ENCODE measurements around the gene GINS2.

GINS2 gene

DNA sequence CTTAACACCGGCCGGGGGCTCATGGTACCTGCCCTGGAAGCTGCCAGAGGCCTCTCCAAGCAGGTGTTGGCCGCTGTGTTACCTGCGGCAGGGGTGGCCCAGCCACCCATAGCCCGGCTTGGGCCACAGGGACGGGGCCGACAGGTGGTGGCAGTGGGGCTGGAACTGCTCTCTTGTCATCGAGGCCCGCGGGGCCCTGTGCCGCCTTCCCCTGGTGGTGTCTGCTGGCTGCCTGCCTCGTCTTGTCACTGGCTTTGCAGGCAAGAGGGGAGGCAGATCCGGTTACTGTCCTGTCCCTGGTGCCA lies 48.5 kb downstream of the GINS2 start:
- no peak for DNase-seq (ENCODE audit: low read depth)

DNA sequence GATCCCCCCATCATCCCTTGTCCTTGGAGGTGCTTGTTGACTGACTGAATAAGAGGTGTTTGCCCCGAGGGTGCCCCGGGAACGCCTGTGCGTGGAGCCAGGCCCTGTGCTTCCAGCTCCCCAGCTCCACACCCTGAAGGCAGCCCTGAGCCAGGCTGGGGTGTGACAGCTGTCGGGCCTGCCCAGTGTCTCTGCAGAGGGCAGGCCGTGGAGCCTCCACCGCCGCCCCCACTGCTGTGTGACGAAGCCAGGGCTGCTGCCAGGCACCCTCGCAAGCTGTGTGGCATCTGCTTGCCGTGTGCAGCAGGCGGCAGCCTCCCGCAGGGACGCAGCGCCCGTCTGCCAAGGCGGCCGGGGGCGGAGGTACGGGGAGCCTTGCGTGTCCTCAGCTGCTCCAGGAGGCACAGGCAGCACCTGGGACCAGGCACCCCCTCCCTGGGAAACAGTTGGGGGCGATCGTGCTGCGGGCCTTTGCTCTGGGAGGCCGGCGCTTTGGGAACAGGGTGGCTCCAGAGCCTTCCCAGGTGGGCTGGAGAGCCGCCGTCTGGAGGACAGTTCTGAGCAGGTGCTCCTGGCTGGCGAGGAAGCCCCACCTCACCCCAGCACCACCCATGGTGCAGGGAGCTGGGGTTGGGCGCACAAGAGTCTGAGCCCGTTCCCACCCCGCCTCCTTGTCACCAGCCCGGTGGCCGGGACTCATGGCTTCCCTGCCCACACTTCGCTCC lies 49.1 kb downstream of the GINS2 start:
- no peak for DNase-seq (ENCODE audit: low read depth)

DNA sequence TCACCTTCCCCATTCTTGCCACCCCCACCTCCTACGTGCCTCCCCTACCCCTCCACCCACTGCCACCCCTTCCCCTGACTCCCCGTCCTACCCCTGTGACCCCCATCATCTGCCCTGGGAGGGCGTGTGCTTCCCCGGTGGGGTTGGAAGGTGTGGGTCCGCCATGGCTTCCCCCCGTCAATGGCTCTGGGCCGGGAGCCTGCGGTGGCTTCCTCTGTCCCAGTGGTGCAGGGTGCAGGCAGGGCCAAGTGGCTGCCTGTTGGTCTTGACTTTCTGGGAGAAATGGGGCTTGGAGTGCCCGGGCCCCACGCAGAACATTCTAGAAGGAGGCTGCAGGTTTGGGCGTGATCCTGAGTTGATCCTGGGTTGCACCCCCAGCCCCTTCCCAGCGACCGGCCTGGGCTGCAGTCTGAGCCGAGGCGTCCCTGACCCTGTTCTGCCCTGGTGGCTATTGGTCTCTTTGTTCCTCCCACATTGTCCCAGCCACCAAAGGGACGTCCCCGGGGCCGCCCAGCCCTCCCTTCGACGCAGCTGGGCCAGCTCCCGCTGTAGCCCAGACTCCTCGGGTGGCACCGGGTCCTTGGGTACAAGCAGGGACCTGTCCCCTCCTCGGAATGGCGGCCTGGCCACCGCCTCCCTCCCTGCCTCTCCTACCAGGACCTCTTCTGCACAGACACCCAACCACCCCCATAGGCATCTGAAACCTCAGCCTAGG lies 49.9 kb downstream of the GINS2 start:
- no peak for DNase-seq (ENCODE audit: low read depth)

DNA sequence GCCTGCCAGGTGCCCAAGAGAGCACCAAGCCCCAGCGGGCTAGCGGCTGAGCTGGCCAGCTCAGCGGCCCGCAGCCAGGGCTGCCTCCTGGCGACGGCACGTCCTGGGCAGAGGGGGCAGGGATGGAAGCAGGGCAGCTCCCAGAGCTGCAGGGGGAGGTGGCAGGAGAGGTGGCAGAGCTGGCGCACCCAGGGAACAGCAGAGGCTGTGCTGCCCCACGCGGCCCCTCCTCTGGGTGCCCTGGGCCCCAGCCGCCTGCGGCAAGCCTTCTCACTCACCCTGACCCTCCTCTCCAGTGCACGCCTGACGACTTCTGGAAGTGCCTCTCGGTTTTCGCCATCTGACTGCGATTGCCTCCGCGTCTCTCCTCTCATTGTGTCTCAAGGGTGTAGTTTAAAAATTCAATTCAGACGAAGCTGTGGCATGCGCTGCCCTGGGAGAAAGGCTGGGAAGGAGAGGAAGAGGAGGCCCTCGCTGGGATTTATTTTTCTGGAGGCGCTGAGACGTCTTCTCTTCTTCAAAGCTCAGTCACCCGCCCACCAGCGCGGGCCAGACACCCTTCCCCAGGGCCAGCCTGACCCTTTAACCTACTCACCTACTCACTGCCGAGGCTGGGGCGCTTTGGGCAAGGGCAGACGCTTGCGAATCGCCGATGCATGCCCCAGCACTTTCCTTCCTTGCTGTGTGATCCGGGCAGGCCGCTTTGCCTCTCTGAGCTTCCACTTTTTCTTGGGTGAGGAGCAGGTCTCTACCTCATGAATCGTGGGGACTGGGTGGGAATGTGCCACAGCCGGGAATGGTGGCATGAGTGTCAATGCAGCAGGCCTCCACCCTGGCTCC lies 50.7 kb downstream of the GINS2 start:
- no peak for DNase-seq (ENCODE audit: low read depth)

DNA sequence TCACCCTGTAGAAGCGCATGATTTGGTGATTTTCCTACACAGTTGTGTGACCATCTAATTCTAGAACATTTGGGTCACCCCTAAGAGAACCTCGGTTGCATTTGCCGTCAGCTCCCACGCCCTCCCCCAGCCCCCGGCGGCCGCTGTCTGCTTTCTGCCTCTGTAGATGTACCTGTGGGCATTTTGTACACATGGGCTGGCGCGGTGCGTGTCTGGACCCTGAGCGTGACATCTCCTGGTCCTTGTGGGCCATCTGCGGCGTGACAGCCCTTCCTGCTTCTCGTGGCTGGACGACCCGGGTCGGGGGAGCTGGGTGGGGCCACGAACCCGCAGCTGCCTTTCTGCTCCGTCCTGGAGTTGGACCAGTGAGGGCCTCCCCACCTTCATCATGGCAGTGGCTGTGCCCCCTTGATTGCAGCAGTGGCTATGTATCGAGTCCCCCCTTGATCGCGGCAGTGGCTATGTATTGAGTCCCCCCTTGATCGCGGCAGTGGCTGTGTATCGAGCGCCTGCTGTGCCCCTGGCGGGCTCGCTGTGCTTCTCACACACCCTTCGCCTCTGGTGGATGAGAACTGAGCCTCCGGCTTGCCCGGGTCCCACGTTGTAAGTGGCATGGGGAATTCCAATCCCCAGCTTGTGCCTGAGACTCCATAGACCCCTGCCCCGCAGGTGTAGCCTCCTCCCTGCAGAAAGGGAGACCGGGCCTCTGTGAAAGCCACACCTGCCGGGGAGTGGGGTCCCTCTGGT lies 51.5 kb downstream of the GINS2 start:
- DNase-seq (ENCODE audit: low read depth): no peak

DNA sequence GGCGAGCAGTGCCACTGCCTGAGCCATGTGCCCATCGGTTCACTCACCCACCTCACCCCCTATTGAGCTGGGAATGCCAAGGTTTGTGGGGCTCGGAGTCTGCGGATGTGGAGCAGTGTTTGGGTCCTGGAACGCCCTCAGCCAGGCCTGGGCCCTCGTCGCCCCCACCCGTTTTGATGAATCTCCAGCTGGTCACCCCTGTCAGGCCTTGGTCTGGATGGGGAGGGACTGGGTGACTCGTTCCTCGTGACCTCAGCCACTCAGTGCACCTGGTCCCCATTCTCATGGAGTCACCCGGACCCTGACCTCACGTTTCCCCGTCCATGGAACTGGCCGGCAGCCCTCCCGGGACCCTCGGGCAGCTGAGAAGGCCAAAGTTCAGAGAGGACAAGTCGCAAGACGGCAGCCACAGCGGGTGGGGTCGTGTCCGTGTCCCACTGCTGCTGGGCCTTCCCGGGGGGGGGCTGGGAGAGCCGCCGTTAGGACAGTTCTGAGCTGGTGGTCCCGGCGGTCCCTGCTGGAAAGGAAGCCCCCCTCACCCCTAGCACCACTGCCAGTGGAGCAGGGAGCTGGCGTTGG lies 52.4 kb downstream of the GINS2 start:
- DNase-seq (ENCODE audit: low read depth): no peak

DNA sequence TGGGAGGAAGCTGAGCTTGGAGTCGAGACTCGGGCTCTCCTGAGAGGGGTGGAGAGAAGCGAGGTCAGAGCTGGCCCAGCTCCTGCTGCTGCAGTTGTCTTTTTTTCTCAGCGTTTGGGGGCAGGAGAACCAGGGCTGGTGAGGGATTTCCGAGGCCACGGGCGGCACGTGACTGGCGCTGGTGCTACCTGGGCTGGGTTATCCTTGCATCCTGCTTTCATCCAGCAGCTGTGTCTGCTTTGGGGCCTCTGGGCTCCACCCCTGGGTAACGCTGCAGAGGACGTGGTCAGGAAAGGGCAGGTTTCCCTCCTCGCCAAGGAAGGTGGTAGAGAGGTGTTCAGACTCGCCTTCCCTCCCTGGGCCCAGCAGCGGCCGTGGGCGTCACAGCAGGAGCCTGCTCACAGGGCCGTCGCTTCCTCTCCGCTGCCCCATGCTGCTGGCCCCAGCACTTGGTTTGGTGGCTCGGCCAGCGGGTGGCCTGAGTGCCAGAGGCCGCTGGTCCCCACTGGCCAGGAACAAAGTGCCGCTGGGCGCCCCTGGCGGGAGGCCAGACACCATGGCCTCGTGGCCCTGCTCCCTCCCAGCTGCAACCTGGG lies 53.1 kb downstream of the GINS2 start:
- no peak for DNase-seq (ENCODE audit: low read depth)

DNA sequence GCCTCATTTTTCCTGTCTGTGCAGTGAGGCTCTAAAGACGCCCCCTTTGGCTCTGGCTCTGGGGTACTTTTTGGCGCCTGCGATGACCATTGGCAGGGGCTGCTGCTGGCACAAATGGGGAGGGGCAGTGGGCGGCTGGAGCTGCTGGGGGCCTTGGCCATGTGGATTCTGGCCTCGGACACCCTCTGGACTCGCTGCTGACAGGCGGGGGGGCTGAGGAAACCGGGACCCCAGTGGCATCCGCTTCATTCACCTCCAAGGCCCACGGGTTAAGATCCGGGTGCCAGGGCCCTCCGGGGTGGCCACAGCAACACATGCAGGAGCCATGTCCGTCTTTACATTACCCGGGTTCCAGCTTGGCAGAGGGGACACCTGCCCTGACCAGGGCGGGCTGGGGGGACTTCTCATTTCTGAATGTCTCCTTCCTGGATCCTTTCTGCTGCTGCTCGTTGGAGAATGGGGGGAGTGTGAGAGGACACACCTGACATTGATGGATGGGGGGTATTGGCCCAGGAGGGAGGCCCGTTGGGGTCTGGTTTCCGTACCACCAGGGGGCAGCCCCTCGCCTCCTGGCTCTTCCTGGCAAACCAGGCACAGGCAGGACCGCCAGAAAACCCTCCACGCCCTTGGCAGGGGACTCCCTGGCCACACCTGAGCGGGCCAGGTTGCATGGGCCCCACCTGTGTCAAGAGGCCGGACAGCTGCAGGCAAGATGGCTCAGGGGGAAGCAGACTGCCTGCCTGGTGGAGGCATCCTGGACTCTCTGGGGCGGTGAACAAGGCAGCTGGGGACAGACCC lies 53.8 kb downstream of the GINS2 start:
- DNase-seq (ENCODE audit: low read depth): no peak

DNA sequence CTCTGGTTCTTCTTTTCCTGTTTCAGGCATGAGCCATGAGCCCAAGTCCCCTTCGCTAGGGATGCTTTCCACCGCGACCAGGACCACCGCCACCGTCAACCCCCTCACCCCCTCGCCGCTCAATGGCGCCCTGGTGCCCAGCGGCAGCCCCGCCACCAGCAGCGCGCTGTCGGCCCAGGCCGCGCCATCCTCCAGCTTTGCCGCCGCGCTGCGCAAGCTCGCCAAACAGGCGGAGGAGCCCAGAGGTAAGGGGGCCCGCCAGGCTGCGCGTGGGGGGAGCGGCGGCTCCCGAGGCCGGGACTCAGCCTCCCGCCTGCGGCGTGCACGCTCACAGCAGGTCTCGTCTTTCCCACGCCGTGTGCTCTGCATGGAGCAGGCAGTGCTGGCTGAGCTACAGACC lies 54.9 kb downstream of the GINS2 start:
- no peak for DNase-seq (ENCODE audit: low read depth)

DNA sequence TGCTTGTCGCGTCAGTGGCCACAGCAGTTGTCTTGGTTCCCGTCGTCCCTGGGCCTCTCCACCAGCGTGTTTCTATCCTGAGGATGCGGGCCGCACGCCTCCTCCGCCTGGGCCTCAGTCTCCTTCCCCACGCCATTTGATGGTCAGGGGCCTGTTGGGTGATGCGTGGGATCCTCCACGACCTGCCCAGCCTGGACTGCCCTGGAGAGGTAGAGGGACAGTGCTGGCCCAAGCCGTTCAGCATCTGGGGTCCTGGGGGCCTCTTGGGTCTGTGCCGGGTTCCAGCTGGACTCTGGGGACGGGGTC lies 55.4 kb downstream of the GINS2 start:
- no peak for DNase-seq (ENCODE audit: low read depth)

DNA sequence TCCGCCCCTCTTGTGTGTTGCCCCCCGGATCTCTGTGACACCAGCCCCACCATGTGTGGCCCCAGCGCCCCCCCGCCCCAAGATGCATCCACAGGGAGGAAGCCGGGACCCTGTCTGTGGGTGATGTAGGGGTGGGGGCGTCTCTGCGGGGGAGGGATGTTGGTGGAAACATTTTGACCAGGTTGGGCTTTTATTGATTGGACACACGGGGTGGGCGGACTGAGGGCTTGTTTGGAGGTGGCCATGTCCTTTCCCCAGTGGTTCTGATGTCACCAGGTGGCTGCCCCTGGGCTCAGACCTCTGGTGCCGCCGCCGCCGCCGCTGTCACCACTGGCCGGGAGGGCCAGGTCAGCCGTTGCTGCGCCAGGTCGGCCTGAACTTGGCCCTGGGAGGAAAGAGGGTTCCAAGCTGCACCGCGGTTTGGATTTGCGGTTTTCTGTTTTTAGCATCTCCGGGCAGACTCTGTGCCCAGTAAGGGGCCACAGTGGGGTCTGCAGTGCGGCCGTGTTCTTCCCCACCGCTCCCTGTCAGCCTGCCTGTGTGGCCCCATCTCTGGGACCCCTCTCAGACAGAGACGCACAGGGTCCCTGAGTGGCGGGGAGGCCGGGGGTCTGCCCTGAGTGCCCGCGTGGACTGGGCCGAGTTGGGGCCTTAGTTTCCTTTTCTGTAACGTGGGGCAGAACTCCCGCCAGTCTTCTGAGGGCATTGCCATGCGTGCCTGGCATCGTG lies 55.9 kb downstream of the GINS2 start:
- DNase-seq (ENCODE audit: low read depth): no peak

DNA sequence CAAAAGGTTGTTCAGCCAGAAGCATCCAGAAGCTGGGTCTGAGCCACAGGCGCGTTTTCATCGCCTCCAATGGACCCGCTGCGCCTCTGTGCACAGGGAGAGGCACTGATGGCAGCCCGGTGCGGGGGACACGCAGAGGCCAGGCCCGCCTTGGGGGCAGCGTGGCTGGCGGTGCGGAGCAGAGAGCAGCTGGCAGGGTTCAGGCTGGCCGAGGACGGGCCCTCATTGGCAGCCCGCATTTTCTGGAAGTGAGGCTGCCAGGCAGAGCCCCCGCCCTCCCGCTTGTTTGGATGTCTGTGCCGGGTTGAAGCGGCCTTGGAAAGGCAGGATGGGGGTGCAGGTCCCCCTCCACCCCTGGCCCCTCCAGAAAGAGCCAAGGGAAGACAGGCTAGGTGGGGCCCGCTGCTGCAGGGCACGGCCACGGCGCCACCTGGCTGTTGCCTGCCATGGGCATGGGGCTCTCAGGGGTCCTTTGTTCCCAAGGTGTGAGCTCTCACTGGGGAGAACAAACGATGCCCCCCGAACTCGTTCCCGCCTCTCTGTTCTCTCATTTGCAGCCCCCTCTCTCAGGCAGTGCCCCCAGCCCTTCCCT lies 56.9 kb downstream of the GINS2 start:
- no peak for DNase-seq (ENCODE audit: low read depth)

DNA sequence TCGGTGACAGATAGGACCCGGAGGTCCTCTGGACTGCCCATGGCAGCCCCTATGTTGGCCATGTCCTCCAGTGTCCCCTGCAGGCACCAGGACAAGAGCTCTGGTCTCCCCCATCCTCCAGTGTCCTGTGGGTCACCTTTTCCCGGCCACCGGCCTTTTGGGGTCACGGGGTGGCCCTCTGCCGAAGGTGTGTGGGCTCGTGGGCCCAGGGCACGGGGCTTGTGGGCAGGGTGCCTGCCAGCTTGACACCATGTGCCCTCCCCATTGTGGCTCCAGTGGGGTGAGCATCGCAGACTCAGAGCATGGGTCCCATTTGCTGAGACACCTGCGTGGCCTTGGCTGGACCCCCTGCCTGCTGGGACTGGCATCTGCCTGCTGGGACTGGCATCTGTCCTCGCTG lies 57.5 kb downstream of the GINS2 start:
- no peak for DNase-seq (ENCODE audit: low read depth)

DNA sequence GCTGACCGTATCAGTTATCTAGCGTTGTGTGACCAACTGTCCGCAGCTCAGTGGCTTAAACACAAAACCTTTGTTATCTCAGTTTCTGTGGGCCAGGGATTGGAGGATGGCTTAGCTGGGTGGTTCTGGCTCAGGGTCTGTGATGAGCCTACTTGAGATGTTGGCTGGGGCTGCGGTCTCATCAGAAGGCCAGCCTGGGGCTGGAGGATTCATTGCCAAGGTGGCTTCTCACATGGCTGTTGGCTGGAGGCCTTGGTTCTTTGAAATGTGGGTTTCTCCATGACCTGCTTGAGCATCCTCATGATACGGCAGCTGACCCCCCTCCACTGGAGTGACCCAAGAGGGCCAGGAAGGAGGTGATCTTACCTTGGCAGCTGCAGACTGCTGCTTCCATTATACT lies 58.9 kb downstream of the GINS2 start:
- DNase-seq (ENCODE audit: low read depth): no peak

DNA sequence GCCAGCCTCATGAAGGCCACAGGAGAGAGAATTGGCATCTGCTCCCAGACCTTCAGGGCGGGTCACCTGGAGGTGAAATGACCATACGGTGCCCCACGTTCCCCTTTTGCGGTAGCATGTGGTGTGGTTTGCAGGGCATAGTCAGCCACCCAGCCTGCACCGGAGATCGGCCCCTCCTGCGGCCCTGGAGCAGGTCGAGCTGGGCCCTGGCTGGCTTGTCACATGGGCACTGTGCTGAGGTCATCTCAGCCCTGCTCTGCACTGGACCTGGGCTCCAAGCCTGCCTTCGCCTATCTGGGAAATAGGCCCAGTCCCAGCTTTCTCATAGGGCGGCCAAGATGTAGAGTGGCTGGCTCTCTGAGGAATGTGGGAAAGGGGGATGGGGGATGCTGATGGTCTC lies 59.4 kb downstream of the GINS2 start:
- DNase-seq (ENCODE audit: low read depth): no peak

DNA sequence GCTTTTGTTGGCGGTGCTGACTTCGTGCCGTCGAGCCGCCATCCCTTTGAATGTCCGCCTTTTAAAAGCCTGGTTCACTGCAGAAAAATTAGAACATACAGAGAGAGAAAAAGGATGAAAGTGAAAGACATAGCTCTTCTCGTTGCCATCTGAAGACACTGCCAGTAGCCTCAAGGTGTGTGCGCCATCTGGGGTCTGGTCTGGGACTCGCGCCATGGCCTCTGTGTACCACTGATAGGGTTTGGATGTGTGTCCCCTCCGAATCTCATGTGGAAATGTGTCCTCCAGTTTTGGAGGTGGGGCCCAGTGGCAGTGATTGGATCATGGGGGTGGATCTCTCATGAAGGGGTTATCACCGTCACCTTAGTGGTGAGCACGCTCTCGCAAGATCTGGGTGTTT lies 60.1 kb downstream of the GINS2 start:
- DNase-seq (ENCODE audit: low read depth): no peak

DNA sequence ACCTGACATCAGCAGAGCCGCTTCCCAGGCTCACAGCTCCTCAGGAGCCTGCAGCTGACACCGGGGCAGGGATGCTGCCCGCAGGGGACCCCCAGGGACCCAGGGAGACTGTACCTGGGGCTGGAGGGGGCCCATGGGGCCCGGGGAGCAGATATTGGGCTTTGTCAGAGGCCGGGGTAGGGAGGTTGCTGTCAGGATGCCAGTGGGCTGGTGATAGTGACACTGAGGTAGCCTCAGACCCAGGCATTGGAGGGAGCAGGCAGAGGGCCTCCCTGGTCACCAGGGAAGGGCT lies 60.5 kb downstream of the GINS2 start:
- DNase-seq (ENCODE audit: low read depth): no peak

DNA sequence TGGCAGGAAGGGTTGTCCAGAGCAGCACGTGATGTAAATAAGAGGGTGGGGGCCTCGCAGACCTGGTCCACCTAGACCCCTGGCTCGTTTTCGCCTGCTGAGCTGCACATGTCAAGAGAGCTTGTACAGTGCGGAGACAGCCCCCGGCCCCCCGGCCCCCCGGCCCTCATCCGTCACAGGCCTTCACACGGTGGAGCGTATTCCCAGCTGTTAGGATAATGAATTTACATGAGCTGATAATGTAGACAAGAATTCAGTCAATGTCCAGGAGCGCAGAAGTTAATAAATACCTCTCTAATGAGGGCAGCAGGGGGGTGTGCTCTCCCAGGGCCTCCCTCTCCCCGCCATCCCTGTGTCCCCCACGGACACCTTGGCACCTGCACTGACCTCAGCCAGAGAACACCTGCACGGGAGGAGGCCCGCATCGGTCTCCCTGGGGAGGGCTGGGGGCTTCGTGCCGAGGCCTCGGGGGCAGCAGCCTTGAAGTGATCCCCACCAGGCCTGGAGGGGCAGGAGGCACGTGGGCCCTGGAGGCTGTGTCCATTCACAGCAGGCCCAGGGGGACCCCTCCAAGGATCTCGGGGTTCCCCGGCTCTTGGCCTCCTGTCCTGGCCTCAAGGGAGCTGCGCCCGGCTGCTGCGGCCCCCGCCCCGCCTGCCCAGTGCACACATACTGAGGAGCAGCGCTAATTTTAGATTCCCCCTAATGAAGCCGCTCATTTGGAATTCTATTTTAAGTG lies 61.1 kb downstream of the GINS2 start:
- no peak for DNase-seq (ENCODE audit: low read depth)

DNA sequence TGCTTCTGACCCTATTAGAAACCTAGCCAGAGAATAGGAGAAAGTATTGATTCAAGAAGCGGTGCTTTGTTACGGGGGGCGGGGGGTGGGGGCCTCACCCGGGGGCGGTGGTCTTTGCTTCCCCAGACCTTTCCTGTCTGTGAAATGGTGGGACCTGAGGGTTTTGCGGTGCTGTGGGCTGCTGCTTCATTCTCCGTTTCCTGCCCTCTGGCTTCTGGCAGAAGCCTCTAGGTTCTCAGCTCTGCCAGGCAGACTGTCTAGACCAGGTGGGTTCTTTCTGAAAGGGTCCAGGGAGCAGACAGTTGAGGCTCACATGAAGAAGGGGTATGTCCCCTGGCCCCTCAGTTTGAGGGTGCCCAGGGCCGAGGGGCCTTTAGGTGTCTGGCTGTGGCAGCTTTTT lies 61.7 kb downstream of the GINS2 start:
- no peak for DNase-seq (ENCODE audit: low read depth)

All from fibroblast of the conjunctiva (primary cell).